HFF-Myc (cell line): ENCODE measurements around the gene HSPA6.
"Not testable (repeated sequence)": the region's sequence is repeated elsewhere in the genome, so short reads cannot be mapped to it uniquely, and the experiment has no call there.

Source experiments
- DNase-seq: peaks from one replicate; pipeline ENCODE4 v3.0.0-alpha.2; 2011; ENCODE audit warnings: low read depth; ENCODE audit errors: extremely low read depth
- H3K4me3 ChIP-seq: replicated peaks from 2 replicates; pipeline ENCODE4 v1.5.1; 2011; ENCODE audit warnings: low read depth, mild to moderate bottlenecking, control low read depth, low read length
- TF ChIP-seq, protein P1 (sequence below): IDR thresholded peaks from 2 replicates; pipeline ENCODE4 v1.5.1; 2012; ENCODE audit warnings: mild to moderate bottlenecking, low read depth, low read length, control low read depth; ENCODE audit errors: missing control alignments

Gene HSPA6

DNA sequence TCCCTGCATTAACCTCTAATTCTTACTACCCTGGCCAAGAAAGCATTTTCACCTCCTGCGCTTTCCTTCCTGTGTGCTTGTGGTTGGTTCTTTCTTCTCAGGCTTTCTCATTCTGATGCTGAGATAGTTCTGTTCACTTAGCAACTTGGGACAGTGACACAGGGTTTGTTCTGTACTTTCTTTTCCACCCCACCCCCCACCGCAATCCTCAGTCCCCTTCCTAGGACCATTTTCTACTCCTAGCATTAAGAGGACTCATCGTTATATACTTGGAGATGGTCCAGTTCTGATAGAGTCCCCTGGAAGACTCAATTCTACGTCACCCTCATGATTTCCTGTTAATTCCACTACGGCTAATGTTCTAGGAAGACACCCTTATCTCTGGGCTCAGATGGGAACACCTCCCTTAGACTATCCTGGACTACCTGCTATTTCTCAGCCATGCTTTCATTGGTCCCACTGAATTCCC, 17.8 kb downstream of the HSPA6 start:
- not testable (repeated sequence) for DNase-seq

DNA sequence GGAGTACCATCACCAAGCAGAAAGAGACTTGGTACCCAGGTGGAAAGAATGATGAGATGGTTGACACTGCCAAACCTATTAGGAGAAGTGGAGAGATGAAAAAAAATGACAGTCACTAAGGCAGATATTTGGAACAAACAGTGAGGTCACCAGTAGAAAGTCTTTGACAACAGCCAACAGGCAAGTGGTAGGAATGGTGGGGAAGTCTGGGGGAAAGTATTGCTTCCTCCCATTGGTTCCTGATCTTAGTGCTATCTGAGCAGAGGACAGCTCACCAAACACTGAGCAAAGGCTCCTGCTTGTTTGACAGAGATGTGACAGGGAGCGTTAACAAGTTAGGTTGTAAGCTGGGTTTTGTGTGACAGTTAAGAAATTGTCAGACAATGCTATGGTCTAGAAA, 18.8 kb downstream of the HSPA6 start:
- not testable (repeated sequence) for H3K4me3 ChIP-seq, DNase-seq

More for the DNA sequence above, 17.8 kb downstream of the HSPA6 start:
- not testable (repeated sequence) for H3K4me3 ChIP-seq

DNA sequence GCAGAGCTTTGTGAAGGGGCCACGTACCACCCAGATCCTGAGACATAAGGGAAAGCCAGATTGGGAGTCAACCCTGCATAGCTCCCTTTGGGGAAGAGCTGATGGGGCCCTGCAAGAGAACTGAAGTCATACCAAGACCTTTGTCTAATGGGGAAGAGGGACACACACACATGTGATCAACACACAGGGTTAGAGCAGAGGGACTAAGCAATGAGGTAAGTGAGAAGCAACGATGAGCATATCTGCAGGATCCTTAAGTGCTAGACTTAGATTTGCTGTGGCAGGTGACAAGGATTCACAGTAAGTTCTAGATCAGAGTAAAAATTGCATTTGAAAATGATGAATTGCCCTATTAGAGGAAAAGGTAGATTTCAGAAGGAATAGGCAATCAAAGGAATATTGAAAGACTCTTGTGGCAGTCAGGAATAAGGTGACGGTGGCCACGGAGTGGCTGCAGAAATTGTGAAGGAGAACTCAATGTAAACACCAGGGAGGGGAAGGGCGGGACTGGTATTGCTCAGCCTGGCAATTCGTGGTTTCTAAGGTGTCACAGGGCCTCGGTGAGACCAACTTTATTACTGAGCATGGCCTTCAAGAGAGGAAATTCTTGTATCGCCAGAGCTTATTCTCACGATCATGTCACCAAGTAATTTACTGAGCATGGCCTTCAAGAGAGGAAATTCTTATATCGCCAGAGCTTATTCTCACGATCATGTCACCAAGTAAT, 20.8 kb downstream of the HSPA6 start:
- not testable (repeated sequence) for DNase-seq

DNA sequence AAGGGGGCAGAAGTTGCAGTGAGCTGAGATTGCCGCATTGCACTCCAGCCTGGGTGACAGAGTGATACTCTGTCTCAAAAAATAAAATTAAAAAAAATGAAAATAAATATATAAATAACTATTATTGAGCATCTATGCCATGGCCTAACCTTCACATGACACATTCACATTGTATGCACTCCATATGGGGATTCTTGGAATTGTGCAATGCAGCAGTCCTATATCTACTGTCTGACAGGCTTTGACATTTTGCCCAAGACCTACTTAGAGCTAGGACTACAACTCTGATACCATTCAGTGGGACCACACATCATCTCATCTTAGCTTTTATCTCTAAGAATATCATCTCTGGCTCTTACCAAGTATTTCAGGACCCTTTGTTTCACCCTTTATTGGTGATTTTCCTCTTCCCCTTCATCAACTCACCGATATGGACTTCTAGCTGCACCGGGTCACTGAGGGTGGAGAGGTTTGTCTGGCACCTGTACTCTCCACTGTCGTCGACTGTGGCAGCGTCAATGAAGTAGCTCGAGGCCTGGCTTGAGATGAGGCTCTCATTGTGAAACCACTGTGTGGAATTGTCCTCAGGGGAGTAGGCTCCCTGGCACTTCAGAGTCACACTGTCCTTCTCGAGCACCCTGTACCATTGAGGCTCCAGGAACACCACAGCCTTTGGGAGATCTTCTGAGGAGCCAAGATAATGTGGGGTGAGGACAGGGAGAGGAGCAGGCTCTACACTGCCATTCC, 23.8 kb downstream of the HSPA6 start:
- H3K4me3 ChIP-seq, DNase-seq: not testable (repeated sequence)

More for the DNA sequence above, 20.8 kb downstream of the HSPA6 start:
- not testable (repeated sequence) for H3K4me3 ChIP-seq

DNA sequence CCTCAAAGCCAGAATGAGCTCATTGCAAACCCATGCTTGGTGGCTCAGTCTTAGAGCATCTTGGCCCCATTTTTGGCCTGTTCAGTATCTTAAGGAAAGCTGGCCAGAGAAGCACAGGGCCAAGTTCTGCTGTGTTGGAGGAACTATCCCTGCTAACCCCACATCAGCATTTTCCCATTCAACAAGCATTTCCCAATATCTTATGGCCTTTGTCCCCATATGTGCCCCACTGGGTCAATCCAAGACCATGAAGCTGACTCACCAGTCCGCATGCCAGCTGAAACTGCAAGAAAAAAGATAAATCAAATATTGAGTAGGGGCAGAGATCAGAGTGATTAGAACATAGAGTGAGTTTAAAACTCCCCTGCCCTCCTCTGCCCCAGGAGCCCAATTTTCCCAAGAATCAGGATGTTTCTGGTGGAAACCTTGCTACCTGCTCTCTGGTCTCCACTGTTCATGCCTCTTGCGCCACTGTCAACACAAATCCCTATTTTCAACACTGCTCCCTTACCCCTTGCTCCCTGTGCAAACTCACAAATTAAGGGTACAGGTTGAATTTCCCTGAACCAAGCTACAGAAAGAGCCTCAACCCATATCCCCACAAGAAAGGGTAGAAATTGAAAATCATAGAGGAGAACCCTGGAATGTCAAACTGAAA, 24.5 kb downstream of the HSPA6 start:
- DNase-seq, H3K4me3 ChIP-seq: not testable (repeated sequence)

DNA sequence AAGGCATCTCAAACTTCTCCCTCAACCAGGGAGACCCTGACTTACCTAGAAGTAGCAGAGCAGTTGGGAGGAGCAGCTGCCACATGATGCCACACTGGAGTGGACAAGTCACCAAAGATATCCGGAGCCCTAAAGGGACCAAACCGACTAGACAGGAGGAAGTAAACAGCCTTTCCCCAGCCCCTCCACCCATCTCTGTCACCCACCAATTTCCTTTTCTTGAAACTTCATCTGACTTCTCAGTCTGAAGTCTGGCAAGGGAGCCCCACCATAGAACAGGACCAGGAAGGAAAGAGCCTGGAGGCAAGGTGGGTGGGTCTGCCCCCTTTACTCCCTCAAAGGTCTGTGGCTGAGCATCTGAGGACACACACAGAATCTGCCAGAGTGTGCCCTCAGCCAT, 25.3 kb downstream of the HSPA6 start, which contains the start of gene FCGR3A:
Gene FCGR3A (minus strand): TSS at position 167 of the 400 bp plus-strand sequence. CDS start 82 bp downstream, at position 85.
- TF ChIP-seq, protein P1, sequence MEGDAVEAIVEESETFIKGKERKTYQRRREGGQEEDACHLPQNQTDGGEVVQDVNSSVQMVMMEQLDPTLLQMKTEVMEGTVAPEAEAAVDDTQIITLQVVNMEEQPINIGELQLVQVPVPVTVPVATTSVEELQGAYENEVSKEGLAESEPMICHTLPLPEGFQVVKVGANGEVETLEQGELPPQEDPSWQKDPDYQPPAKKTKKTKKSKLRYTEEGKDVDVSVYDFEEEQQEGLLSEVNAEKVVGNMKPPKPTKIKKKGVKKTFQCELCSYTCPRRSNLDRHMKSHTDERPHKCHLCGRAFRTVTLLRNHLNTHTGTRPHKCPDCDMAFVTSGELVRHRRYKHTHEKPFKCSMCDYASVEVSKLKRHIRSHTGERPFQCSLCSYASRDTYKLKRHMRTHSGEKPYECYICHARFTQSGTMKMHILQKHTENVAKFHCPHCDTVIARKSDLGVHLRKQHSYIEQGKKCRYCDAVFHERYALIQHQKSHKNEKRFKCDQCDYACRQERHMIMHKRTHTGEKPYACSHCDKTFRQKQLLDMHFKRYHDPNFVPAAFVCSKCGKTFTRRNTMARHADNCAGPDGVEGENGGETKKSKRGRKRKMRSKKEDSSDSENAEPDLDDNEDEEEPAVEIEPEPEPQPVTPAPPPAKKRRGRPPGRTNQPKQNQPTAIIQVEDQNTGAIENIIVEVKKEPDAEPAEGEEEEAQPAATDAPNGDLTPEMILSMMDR, result no peak
- DNase-seq, result no peak
- H3K4me3 ChIP-seq, result no peak within 1 kb of the TSS

DNA sequence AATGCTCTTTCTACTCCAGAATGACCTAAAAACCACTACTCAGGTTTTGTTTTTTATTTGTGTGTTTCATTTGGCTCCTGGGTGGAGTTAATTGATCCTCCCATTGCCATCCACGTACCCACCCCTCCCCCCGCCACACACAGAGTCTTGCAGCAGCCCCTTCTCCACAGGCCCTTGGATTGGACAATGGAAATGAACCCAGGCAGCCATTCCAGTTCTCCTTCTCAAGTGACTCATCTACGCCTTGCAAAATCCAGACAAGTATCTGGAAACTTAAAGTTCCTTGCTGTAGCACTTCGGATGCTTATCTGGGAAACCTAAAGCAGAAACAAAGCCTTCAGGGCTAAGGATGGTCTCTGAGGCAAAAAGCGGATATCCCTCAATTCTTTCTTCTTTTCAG, 26.6 kb downstream of the HSPA6 start:
- not testable (repeated sequence) for H3K4me3 ChIP-seq, DNase-seq

DNA sequence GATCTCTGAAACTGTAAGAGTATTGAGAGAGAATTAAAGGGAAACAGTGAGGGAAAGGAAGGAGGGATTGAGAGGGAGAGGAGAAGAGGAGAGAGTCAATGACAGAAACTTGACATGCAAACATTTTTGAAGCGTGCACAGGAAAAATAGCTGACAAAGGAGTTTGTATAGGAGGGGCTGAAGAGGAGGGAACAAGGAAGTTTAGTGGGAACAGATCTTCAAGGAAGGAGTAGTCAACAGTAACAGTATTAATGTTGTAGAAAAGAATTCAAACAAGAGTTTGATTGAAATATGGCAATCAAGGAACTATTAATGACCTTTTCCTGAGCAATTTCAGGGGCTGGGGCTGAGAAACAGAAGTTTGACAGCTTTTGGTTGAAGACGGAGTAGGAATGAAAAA, 29.3 kb downstream of the HSPA6 start:
- H3K4me3 ChIP-seq, DNase-seq: not testable (repeated sequence)

DNA sequence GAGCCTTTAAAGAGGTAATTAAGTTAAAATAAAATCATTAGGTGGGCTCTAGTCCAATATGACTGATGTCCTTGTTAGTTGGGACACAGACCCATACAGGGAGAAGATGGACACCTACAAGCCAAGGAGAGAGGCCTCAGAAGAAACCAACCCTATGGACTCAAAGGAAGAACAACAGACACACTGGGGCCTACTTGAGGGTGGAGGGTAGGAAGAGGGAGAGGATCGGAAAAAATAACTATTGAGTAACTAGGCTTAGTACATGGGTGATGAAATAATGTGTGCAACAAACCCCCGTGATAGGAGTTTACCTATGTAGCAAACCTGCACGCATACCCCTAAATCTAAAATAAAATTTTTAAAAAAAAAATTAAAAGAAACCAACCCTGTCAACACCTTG, 30.0 kb downstream of the HSPA6 start:
- DNase-seq, H3K4me3 ChIP-seq: not testable (repeated sequence)

DNA sequence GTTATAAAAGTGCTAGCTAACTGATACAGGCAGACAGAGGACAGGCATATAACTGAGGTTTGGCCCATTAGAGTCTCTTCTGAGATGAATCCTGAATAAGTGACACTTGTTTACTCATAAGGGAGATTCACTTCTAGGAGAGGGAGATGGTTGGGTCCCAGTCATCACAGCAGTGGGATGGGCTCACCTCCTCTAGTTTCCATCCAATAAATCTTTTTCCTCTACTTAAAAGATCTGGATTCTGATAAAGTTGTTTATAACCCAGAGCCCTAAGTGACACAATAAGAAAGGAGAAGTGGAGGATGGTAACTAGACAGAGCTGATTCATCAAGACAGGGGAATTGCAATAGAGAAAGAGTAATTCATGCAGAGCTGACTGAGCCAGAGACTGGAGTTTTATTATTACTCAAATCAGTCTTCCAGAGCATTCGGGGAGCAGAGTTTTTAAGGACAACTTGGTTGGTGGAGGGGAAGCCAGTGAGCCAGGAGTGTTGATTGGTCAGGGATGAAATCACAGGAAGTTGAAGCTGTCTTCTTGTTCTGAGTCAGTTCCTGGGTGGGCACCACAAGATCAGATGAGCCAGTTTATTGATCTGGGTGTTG, 30.6 kb downstream of the HSPA6 start:
- not testable (repeated sequence) for H3K4me3 ChIP-seq, DNase-seq

DNA sequence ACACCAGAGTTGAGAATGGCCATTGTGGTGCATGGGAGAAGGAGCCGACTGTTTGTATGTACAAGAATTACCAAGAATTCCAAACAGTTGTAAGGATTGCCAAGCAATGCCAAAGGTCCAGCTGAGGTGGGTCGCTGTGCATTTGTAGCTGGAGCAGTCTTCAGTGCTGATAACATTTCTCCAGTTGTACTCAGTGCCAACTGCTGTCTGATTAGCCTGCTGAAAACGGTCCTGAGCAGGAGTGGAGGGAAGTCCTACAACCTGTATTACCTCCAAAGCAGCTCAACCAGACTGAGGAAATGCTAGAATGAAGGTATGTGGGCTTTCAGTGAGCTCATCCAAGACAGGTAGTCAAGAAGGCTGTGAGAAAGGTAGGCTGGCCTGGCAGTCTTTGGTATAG, 31.8 kb downstream of the HSPA6 start:
- not testable (repeated sequence) for H3K4me3 ChIP-seq, DNase-seq

DNA sequence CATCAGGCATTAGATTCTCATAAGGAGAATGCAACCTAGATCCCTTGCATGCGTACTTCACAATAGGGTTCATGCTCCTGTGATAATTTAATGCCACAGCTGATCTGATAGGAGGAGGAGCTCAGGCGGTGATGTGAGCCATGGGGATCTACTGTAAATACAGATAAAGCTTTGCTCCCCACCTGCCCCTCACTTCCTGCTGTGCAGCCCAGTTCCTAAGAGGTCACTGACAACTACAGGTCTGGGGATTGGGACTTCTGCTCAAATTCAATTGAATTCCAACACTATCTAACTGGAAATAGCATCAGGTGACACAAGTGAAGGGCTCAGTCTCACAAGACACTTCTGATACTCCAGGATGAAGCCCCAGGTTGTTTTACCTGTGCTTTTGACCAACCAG, 32.6 kb downstream of the HSPA6 start:
- not testable (repeated sequence) for H3K4me3 ChIP-seq, DNase-seq

DNA sequence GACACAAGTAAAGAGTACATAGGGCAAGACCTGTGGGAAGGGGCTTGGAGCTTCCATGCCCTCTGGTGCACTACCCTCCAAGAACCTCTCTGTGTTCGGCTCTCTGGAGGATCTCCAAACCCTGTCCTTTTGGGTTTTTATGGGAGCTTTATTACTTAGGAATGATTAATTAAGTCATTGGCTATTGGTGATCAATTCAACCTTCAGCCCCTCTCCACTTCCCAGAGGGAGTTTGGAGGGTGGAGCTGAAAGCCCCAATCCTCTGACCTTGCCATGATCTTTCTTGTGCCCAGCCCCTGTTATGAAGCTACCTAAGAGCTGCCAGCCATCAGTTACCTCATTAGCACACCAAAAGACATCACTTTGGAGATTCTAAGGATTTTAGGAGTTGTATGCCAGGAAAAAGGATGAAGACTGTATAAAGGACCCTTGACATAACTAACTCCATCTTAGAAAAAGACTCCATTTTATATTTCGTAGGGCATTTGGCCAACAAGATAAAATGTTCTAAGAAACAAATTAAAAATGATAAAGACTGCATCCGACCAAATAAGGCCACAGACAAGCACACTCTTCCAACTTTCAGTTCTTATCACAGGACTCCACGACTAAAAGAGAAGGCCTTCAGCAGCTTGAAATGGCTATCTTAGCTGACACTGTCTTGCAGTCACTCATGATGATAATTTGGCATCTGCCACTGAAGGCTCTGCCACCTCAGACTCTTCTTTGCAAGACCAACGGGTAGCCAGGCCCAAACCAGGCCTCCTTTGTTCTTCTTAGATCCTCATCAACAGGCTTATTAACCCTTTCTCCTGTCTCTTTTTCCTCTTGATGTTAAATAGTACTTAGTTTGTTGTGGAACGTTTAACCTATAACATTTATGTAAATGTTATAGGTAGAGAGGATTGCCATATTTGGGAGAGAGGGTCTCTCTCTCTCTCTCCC, 33.4 kb downstream of the HSPA6 start:
- H3K4me3 ChIP-seq, result not testable (repeated sequence)

DNA sequence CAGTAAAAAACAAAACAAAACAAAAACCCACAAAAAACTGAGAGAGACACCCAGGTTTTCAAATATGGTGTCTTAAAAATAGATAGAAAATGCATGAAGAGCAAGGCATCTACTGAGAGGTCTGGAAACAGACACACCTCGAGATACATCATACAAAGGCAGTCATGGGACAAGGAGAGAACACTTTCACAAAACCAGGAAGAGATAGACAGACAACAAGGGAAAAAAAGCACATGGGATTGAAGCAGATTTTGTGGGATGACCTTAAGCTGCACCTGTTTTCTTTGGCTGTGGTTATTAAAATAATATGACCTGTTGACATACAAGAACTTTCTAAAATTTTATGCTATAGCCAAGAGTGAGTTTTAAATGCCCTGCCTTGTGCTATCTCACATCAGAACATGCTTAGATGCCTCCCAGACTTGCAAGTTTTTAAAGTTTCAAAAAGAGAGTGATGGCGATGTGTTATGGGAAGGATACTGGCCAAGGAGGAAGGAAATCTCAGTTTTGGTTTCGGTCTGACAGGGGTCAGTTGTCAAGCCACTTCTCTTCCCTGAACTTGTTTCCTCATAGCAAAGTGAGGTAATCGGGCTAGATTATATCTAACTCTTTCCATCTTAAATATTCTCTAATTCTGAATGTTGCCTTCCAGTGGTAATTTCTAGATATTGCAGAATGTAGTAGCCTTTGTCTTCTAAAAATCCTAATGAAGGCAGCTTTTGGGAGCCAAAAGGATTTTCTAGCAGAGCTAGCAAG, 36.8 kb downstream of the HSPA6 start:
- not testable (repeated sequence) for DNase-seq

More for the DNA sequence above, 33.4 kb downstream of the HSPA6 start:
- not testable (repeated sequence) for DNase-seq

DNA sequence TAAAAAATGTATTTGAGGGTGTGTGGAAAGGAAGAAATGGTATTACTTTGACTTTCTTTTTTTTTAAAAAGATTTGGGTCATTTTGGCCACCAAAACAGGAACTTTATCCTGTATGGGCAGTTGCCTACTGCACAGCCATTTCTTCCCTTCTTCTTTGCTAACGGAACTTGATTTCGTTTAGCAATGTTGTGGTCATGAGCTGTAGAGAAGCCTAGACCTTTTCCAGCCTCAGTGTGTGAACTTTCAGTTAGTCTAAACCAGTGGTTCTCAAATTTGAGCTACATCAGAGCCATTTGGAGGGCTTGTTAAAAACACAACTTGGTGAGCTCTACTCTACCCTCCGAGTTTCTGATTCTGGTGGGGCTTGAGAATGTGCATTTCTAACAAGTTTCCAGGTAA, 38.1 kb downstream of the HSPA6 start:
- not testable (repeated sequence) for H3K4me3 ChIP-seq, DNase-seq

More for the DNA sequence above, 36.8 kb downstream of the HSPA6 start:
- H3K4me3 ChIP-seq, result not testable (repeated sequence)
